ENCODE measurements around the gene NUAK1.
"Not testable (repeated sequence)": the region's sequence is repeated elsewhere in the genome, so short reads cannot be mapped to it uniquely, and the experiment has no call there.

The NUAK1 gene

GRCh38 chr12:106027911-106028310, 110.8 kb downstream of the NUAK1 start:
- no peak for DNase-seq

- DNase-seq, result no peak
These were observed 111.5 kb downstream of the NUAK1 start for GRCh38 chr12:106027286-106027685.

- DNase-seq, result no peak
These were observed 113.6 kb downstream of the NUAK1 start for GRCh38 chr12:106025129-106025528.

- DNase-seq, result no peak
These were observed 115.7 kb downstream of the NUAK1 start for GRCh38 chr12:106023039-106023438.

- no peak for DNase-seq
These were observed 116.2 kb downstream of the NUAK1 start for GRCh38 chr12:106022568-106023012.

GRCh38 chr12:106021516-106021915, 117.2 kb downstream of the NUAK1 start:
- no peak for DNase-seq

- DNase-seq, result no peak
These were observed 118.0 kb downstream of the NUAK1 start for GRCh38 chr12:106020736-106021135.

- DNase-seq, result no peak
These were observed 119.6 kb downstream of the NUAK1 start for GRCh38 chr12:106019144-106019543.

- no peak for DNase-seq
These were observed 120.5 kb downstream of the NUAK1 start for GRCh38 chr12:106018286-106018685.

GRCh38 chr12:106016601-106017278, 122.0 kb downstream of the NUAK1 start:
- not testable (repeated sequence) for DNase-seq

GRCh38 chr12:106015646-106016045, 123.1 kb downstream of the NUAK1 start:
- DNase-seq, result no peak

- DNase-seq, result no peak
These were observed 124.8 kb downstream of the NUAK1 start for GRCh38 chr12:106013941-106014340.
